Measurements from ENCODE around the gene BRD8. TPM values are rescaled to one million over a fixed set of nuclear protein-coding genes. Genes with fewer than 3 reads are reported as not detected.

The BRD8 gene

DNA sequence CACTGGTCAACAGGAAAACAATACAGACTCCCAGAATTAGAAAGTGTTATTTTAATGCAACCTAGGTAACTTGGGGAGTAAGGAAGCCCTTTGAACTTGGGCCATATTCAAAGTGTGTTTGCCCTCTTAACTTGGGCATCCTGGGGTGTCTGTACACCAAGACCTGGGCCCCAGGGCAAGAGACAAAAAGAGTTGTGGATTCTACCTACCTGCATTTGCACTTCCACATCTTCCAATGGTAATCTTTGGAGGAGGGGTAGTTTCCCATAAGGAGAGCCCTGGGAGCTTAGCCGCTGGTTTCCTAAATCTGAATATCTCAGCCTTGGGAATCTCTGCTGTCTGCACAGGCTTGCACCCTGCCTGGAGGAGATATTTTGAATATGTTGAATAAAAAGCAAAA is 86.1 kb downstream of the BRD8 start:
- no peaks in the 10 kb centered on the region for H3K79me1 ChIP-seq (replicated peaks; ENCODE audit: low read length, poor library complexity, severe bottlenecking)
- H3K4me1 ChIP-seq (ENCODE audit: control insufficient read depth, insufficient read depth, low read depth, low read length) = peaks cover 3% of the 10 kb centered on the region
- H3K9ac ChIP-seq (ENCODE audit: low read length) = no peak overlapping the region
- WGBS = 82% methylated on average over 1 of the region's 1 CpG
- H3K27ac ChIP-seq (ENCODE audit: low read length, poor library complexity, severe bottlenecking) = no peak overlapping the region
- no peak overlapping the region for H2BK120ac ChIP-seq (ENCODE audit: low read depth, low read length)
- H3K27me3 ChIP-seq (ENCODE audit: control insufficient read depth in 1 of 2, insufficient read depth in 1 of 2, low read length in 2 of 2) = peaks cover 78 to 81% of the 10 kb centered on the region in 2 experiments
- no peak overlapping the region for H3K4me3 ChIP-seq (ENCODE audit: insufficient read depth in 1 of 2, low read depth in 1 of 2, low read length in 2 of 2)
- H4K91ac ChIP-seq (ENCODE audit: low read length) = no peak overlapping the region
- H2AK5ac ChIP-seq (ENCODE audit: low read length, severe bottlenecking) = no peak overlapping the region
- H2BK5ac ChIP-seq (ENCODE audit: low read depth, low read length, poor library complexity, severe bottlenecking) = no peak overlapping the region
- no peak for DNase-seq
- no peak overlapping the region for H2BK12ac ChIP-seq (ENCODE audit: low read length in 2 of 2)
- H3K18ac ChIP-seq (ENCODE audit: low read depth in 1 of 2, low read length in 2 of 2) = no peak overlapping the region
- no peak overlapping the region for H3K14ac ChIP-seq (ENCODE audit: low read length in 2 of 2)
- H2AFZ ChIP-seq (ENCODE audit: low read depth, low read length) = no peak overlapping the region
- H3K4ac ChIP-seq (ENCODE audit: low read depth in 1 of 2, low read length in 2 of 2) = no peak overlapping the region
- H3K9me3 ChIP-seq (ENCODE audit: control insufficient read depth, low read length) = no peaks in the 10 kb centered on the region
- no peaks in the 10 kb centered on the region for H3K36me3 ChIP-seq (ENCODE audit: control insufficient read depth in 1 of 2, insufficient read depth in 2 of 2, low read depth in 1 of 2, low read length in 2 of 2)
- no peak overlapping the region for H3K23ac ChIP-seq (ENCODE audit: low read length in 2 of 2)
- no peak overlapping the region for H3K4me2 ChIP-seq (ENCODE audit: low read length, poor library complexity, severe bottlenecking)
- H4K8ac ChIP-seq (ENCODE audit: low read length) = no peak overlapping the region
- no peak overlapping the region for H2BK15ac ChIP-seq (ENCODE audit: low read depth, poor library complexity, severe bottlenecking)

- no peaks in the 10 kb centered on the region for H3K79me1 ChIP-seq (replicated peaks; ENCODE audit: low read length, poor library complexity, severe bottlenecking)
- WGBS = 79% methylated on average over 3 of the region's 4 CpGs
- no peak overlapping the region for H3K14ac ChIP-seq (ENCODE audit: low read length in 2 of 2)
- no peak overlapping the region for H2BK12ac ChIP-seq (ENCODE audit: low read length in 2 of 2)
- H3K4me1 ChIP-seq (ENCODE audit: control insufficient read depth, insufficient read depth, low read depth, low read length) = peaks cover 3% of the 10 kb centered on the region
- H2BK5ac ChIP-seq (ENCODE audit: low read depth, low read length, poor library complexity, severe bottlenecking) = no peak overlapping the region
- no peak overlapping the region for H3K23ac ChIP-seq (ENCODE audit: low read length in 2 of 2)
- DNase-seq = no peak
- H2BK120ac ChIP-seq (ENCODE audit: low read depth, low read length) = no peak overlapping the region
- H3K9ac ChIP-seq (ENCODE audit: low read length) = no peak overlapping the region
- no peak overlapping the region for H3K4ac ChIP-seq (ENCODE audit: low read depth in 1 of 2, low read length in 2 of 2)
- no peaks in the 10 kb centered on the region for H3K9me3 ChIP-seq (ENCODE audit: control insufficient read depth, low read length)
- no peak overlapping the region for H2BK15ac ChIP-seq (ENCODE audit: low read depth, poor library complexity, severe bottlenecking)
- no peak overlapping the region for H3K4me3 ChIP-seq (ENCODE audit: insufficient read depth in 1 of 2, low read depth in 1 of 2, low read length in 2 of 2)
- H3K27ac ChIP-seq (ENCODE audit: low read length, poor library complexity, severe bottlenecking) = no peak overlapping the region
- no peak overlapping the region for H3K4me2 ChIP-seq (ENCODE audit: low read length, poor library complexity, severe bottlenecking)
- no peak overlapping the region for H2AK5ac ChIP-seq (ENCODE audit: low read length, severe bottlenecking)
- H3K18ac ChIP-seq (ENCODE audit: low read depth in 1 of 2, low read length in 2 of 2) = no peak overlapping the region
- H2AFZ ChIP-seq (ENCODE audit: low read depth, low read length) = no peak overlapping the region
- no peak overlapping the region for H4K91ac ChIP-seq (ENCODE audit: low read length)
- peaks cover 73 to 75% of the 10 kb centered on the region in 2 experiments for H3K27me3 ChIP-seq (ENCODE audit: control insufficient read depth in 1 of 2, insufficient read depth in 1 of 2, low read length in 2 of 2)
- no peak overlapping the region for H4K8ac ChIP-seq (ENCODE audit: low read length)
- no peaks in the 10 kb centered on the region for H3K36me3 ChIP-seq (ENCODE audit: control insufficient read depth in 1 of 2, insufficient read depth in 2 of 2, low read depth in 1 of 2, low read length in 2 of 2)
Measured at GRCh38 chr5:138091685-138092084, 86.7 kb downstream of the BRD8 start.

Small RNA genes within 50 kb of the gene (small RNA-seq; reads per million reads assigned to genes)
- gene RNU6-460P (ENCODE audit: low read depth) (not detected), gene RNU6-888P (ENCODE audit: low read depth) (not detected)

All from mesenchymal stem cell (in vitro differentiated cells and primary cell).